ENCODE measurements around the gene RREB1.

Gene RREB1

DNA sequence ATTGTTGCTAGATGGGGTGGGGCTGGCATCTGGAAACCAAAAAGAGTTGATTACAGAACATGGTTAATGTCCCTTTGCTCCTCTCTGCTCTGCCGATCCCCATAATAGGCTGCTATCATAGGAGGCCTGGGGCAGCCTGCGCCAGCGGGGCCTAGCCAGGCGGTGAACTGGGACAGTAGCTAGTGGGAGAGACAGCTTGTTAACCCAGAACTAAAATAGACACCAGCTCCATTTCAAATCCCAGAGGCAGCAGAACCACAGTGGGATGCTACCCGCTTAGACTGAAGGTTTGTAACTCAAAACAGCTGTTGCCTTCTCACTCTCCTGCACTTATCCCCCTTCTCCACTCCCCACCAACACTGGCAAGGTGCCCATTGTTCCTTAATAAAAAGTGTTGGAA, 106.7 kb downstream of the RREB1 start:
- TF ChIP-seq, protein P1, sequence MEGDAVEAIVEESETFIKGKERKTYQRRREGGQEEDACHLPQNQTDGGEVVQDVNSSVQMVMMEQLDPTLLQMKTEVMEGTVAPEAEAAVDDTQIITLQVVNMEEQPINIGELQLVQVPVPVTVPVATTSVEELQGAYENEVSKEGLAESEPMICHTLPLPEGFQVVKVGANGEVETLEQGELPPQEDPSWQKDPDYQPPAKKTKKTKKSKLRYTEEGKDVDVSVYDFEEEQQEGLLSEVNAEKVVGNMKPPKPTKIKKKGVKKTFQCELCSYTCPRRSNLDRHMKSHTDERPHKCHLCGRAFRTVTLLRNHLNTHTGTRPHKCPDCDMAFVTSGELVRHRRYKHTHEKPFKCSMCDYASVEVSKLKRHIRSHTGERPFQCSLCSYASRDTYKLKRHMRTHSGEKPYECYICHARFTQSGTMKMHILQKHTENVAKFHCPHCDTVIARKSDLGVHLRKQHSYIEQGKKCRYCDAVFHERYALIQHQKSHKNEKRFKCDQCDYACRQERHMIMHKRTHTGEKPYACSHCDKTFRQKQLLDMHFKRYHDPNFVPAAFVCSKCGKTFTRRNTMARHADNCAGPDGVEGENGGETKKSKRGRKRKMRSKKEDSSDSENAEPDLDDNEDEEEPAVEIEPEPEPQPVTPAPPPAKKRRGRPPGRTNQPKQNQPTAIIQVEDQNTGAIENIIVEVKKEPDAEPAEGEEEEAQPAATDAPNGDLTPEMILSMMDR (IDR thresholded peaks at IDR 0.05; ENCODE audit: borderline replicate concordance, extremely low read depth, low read length, poor library complexity, severe bottlenecking), result no peak
- Histone ChIP-seq H3K27ac (ENCODE audit: low read length) (no peak overlapping the region), H3K9ac (ENCODE audit: low read depth, low read length) (no peak overlapping the region), H3K36me3 (ENCODE audit: insufficient read depth, low read length) (peaks cover 88% of the 10 kb centered on the region), H3K4me2 (ENCODE audit: insufficient read depth, low read length) (no peak overlapping the region), H2AFZ (ENCODE audit: low read depth, low read length) (no peak overlapping the region), H3K27me3 (ENCODE audit: insufficient read depth, low read length, poor library complexity) (no peaks in the 10 kb centered on the region), H3K4me1 (ENCODE audit: insufficient read depth, low read length) (no peaks in the 10 kb centered on the region), H4K20me1 (ENCODE audit: insufficient read depth, low read length) (no peaks in the 10 kb centered on the region), H3K4me3 (ENCODE audit: low read depth in 1 of 2, low read length in 2 of 2) (no peak overlapping the region), H3K9me3 (ENCODE audit: insufficient read depth, low read length, severe bottlenecking) (no peaks in the 10 kb centered on the region), H3K79me2 (ENCODE audit: insufficient read depth, low read length) (no peaks in the 10 kb centered on the region)
- DNase-seq (no peak), ATAC-seq (ENCODE audit: insufficient read depth, low read depth) (no peak)

GRCh38 chr6:7215131-7215530, 107.4 kb downstream of the RREB1 start:
- no peak overlapping the region for H3K9ac ChIP-seq (ENCODE audit: low read depth, low read length)
- TF ChIP-seq, protein P1 (IDR thresholded peaks at IDR 0.05; ENCODE audit: borderline replicate concordance, extremely low read depth, low read length, poor library complexity, severe bottlenecking), result no peak
- no peak for TF ChIP-seq EZH2 (IDR thresholded peaks at IDR 0.05; ENCODE audit: borderline replicate concordance, low read depth, low read length, severe bottlenecking)
- H3K4me2 ChIP-seq (ENCODE audit: insufficient read depth, low read length), result no peak overlapping the region
- H3K4me3 ChIP-seq (ENCODE audit: low read depth in 1 of 2, low read length in 2 of 2), result no peak overlapping the region
- H2AFZ ChIP-seq (ENCODE audit: low read depth, low read length), result no peak overlapping the region
- no peak for ATAC-seq (ENCODE audit: insufficient read depth, low read depth)
- H4K20me1 ChIP-seq (ENCODE audit: insufficient read depth, low read length), result no peaks in the 10 kb centered on the region
- no peaks in the 10 kb centered on the region for H3K9me3 ChIP-seq (ENCODE audit: insufficient read depth, low read length, severe bottlenecking)
- no peak for DNase-seq
- no peaks in the 10 kb centered on the region for H3K27me3 ChIP-seq (ENCODE audit: insufficient read depth, low read length, poor library complexity)
- peaks cover 88% of the 10 kb centered on the region for H3K36me3 ChIP-seq (ENCODE audit: insufficient read depth, low read length)
- no peak overlapping the region for H3K27ac ChIP-seq (ENCODE audit: low read length)
- no peaks in the 10 kb centered on the region for H3K4me1 ChIP-seq (ENCODE audit: insufficient read depth, low read length)
- no peaks in the 10 kb centered on the region for H3K79me2 ChIP-seq (ENCODE audit: insufficient read depth, low read length)

DNA sequence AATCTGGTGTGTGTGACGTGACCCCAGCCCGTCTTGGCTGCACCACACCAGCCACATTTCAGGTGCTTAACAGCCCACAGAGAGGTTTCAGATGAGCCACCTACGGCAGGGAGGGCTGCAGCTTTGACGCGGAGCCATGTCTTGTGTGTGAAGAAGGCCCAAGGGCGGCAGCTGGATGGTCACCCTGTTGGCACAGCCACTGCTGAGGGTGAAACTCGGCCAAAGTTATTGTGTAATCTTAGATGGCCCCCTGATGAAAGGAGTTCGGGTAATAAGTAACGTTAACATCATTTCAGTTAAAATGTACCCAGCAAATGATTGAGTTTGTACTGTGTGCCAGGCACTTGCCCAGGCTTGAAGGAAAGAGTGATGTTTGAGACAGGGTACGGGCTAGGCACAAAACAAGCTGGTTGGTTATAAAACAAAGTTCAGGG, 108.1 kb downstream of the RREB1 start:
- ATAC-seq (ENCODE audit: insufficient read depth, low read depth) (no peak), DNase-seq (no peak)
- Histone ChIP-seq H3K4me2 (ENCODE audit: insufficient read depth, low read length) (no peak overlapping the region), H2AFZ (ENCODE audit: low read depth, low read length) (no peak overlapping the region), H3K9me3 (ENCODE audit: insufficient read depth, low read length, severe bottlenecking) (no peaks in the 10 kb centered on the region), H3K4me1 (ENCODE audit: insufficient read depth, low read length) (no peaks in the 10 kb centered on the region), H3K4me3 (ENCODE audit: low read depth in 1 of 2, low read length in 2 of 2) (no peak overlapping the region), H3K9ac (ENCODE audit: low read depth, low read length) (no peak overlapping the region), H3K79me2 (ENCODE audit: insufficient read depth, low read length) (no peaks in the 10 kb centered on the region), H3K27ac (ENCODE audit: low read length) (no peak overlapping the region), H3K27me3 (ENCODE audit: insufficient read depth, low read length, poor library complexity) (no peaks in the 10 kb centered on the region), H4K20me1 (ENCODE audit: insufficient read depth, low read length) (no peaks in the 10 kb centered on the region), H3K36me3 (ENCODE audit: insufficient read depth, low read length) (peaks cover 86% of the 10 kb centered on the region)
- TF ChIP-seq, protein P1 (IDR thresholded peaks at IDR 0.05; ENCODE audit: borderline replicate concordance, extremely low read depth, low read length, poor library complexity, severe bottlenecking), result no peak
- TF ChIP-seq EZH2 (IDR thresholded peaks at IDR 0.05; ENCODE audit: borderline replicate concordance, low read depth, low read length, severe bottlenecking), result no peak
